ENCODE data around the gene ODC1. TPM values are rescaled to one million over a fixed set of nuclear protein-coding genes. Genes with fewer than 3 reads are reported as not detected.
A peak's percentile ranks its signal among the peaks of the same experiment; 100 is the strongest.

Gene ODC1
- total RNA-seq, 4 donors from 2014 or later: 39.5 to 140 (median 57.6) TPM

GRCh38 chr2:10406491-10407188 is 41.5 kb downstream of the ODC1 start:
- DNase-seq: no peak
- no peak overlapping the region for H3K4me3 ChIP-seq
- H3K36me3 ChIP-seq: no peaks in the 10 kb centered on the region
- H3K4me1 ChIP-seq: peaks cover 0 to 37% of the 10 kb centered on the region in 2 donors
- H3K27ac ChIP-seq: peak overlapping the region; percentile 78 to 81
- H3K27me3 ChIP-seq: no peaks in the 10 kb centered on the region
- no peak for TF ChIP-seq POLR2A (IDR thresholded peaks at IDR 0.05)
- H3K9me3 ChIP-seq: no peaks in the 10 kb centered on the region
- intact Hi-C loops (cut with DNase I; ENCODE audit: low total_unique reads): loop anchor here (10.0 kb wide), 1 partner anchor 102 kb away; the partner anchor contains the start of gene HPCAL1

DNA sequence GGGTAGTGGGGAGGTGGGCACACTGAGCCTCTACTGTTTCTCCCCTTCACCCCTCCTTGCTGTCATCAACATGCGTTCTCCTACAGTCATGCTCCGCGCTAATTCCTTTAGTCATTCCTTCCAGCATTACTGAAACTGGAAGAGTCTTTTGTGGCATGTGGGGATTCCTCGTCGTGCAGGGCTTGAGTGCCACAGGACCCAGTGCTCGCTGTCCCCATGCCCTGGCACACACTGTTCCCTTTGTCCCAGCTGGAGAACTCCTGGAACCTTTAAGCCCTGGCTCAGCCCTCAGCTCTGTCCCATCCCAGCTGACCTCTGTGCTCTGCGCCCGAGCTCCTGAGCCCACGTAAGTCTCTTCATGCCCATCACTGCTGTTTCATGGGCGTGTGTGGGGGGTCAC is 42.1 kb downstream of the ODC1 start:
- Histone ChIP-seq H3K4me1 (peaks cover 0 to 37% of the 10 kb centered on the region in 2 donors), H3K4me3 (no peak overlapping the region), H3K9me3 (no peaks in the 10 kb centered on the region), H3K27ac (peak overlapping the region; percentile 78 to 81), H3K27me3 (no peaks in the 10 kb centered on the region), H3K36me3 (no peaks in the 10 kb centered on the region)
- TF ChIP-seq, protein P1, sequence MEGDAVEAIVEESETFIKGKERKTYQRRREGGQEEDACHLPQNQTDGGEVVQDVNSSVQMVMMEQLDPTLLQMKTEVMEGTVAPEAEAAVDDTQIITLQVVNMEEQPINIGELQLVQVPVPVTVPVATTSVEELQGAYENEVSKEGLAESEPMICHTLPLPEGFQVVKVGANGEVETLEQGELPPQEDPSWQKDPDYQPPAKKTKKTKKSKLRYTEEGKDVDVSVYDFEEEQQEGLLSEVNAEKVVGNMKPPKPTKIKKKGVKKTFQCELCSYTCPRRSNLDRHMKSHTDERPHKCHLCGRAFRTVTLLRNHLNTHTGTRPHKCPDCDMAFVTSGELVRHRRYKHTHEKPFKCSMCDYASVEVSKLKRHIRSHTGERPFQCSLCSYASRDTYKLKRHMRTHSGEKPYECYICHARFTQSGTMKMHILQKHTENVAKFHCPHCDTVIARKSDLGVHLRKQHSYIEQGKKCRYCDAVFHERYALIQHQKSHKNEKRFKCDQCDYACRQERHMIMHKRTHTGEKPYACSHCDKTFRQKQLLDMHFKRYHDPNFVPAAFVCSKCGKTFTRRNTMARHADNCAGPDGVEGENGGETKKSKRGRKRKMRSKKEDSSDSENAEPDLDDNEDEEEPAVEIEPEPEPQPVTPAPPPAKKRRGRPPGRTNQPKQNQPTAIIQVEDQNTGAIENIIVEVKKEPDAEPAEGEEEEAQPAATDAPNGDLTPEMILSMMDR (IDR thresholded peaks at IDR 0.05): no peak
- TF ChIP-seq POLR2A (IDR thresholded peaks at IDR 0.05): no peak
- no peak for DNase-seq
- intact Hi-C loops (cut with DNase I; ENCODE audit: low total_unique reads): loop anchor here (10.0 kb wide), 1 partner anchor 101 kb away; the partner anchor contains the start of gene HPCAL1

DNA sequence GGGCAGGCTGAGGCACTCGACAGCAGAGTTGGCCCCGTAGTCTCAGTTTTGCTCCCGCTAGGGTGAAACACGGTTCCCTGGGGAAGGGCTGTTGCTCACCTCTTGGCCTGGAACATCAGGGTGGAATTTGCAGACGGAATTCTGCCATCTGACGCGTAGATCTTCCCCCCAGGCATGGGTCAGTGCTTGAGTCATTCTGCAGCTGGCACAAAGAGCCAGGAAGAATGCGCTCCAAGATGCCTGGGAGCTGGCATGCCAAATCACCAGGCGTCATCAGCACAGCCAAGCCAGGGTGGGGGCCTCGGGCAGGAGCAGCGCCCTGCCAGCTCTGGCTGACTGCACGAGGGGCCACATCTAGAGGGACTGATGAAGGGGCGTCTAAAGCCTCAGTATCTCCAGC is 42.7 kb downstream of the ODC1 start:
- Histone ChIP-seq H3K27me3 (no peaks in the 10 kb centered on the region), H3K4me3 (no peak overlapping the region), H3K9me3 (no peaks in the 10 kb centered on the region), H3K36me3 (no peaks in the 10 kb centered on the region), H3K27ac (peak overlapping the region; percentile 78 to 81), H3K4me1 (peaks cover 0 to 37% of the 10 kb centered on the region in 2 donors)
- TF ChIP-seq POLR2A (IDR thresholded peaks at IDR 0.05): no peak
- TF ChIP-seq, protein P1 (IDR thresholded peaks at IDR 0.05): no peak
- intact Hi-C loops (cut with DNase I; ENCODE audit: low total_unique reads): loop anchor here (10.0 kb wide), 1 partner anchor 101 kb away; the partner anchor contains the start of gene HPCAL1
- DNase-seq: peak; percentile 68 to 72

- Histone ChIP-seq H3K27ac (peak overlapping the region; percentile 78 to 81), H3K4me3 (no peak overlapping the region), H3K27me3 (no peaks in the 10 kb centered on the region), H3K4me1 (peaks cover 0 to 37% of the 10 kb centered on the region in 2 donors), H3K36me3 (no peaks in the 10 kb centered on the region), H3K9me3 (no peaks in the 10 kb centered on the region)
- intact Hi-C loops (cut with DNase I; ENCODE audit: low total_unique reads): loop anchor here (10.0 kb wide), 1 partner anchor 100 kb away; the partner anchor contains the start of gene HPCAL1
- peak in 1 of 2 donors; percentile 43 for DNase-seq
- TF ChIP-seq, protein P1 (IDR thresholded peaks at IDR 0.05): no peak
- TF ChIP-seq POLR2A (IDR thresholded peaks at IDR 0.05): no peak
Measured at GRCh38 chr2:10404324-10405143, 43.6 kb downstream of the ODC1 start.

- DNase-seq: no peak
- TF ChIP-seq, protein P1 (IDR thresholded peaks at IDR 0.05): no peak
- no peak for TF ChIP-seq POLR2A (IDR thresholded peaks at IDR 0.05)
- Histone ChIP-seq H3K9me3 (no peaks in the 10 kb centered on the region), H3K27me3 (no peaks in the 10 kb centered on the region), H3K4me1 (peaks cover 0 to 23% of the 10 kb centered on the region in 2 donors), H3K36me3 (no peaks in the 10 kb centered on the region), H3K4me3 (no peak overlapping the region), H3K27ac (peak overlapping the region in 1 of 2 donors; percentile 79)
- intact Hi-C loops (cut with DNase I; ENCODE audit: low total_unique reads): loop anchor here (10.0 kb wide), 1 partner anchor 98 kb away; the partner anchor contains the start of gene HPCAL1
Measured at GRCh38 chr2:10402653-10403215, 45.4 kb downstream of the ODC1 start.

All from uterus (tissue), 4 donors.